Lower leg skin (tissue), 3 donors: ENCODE measurements around the gene KLK13.

Experiments
- POLR2A ChIP-seq, 2 donors: fragments of 450-650 bp; IDR thresholded peaks; one replicate each; pipeline ENCODE4 v1.6.1; 2016 to 2017; ENCODE audit warnings: antibody characterized with exemption in 2 of 2, mild to moderate bottlenecking in 1 of 2, moderate library complexity in 1 of 2
- TF ChIP-seq, protein P1 (sequence below), 3 donors: fragments of 450-650 bp; IDR thresholded peaks; one replicate each; pipeline ENCODE4 v1.5.1; 2016; ENCODE audit warnings: antibody characterized with exemption in 3 of 3, mild to moderate bottlenecking in 3 of 3, moderate library complexity in 2 of 3

DNA sequence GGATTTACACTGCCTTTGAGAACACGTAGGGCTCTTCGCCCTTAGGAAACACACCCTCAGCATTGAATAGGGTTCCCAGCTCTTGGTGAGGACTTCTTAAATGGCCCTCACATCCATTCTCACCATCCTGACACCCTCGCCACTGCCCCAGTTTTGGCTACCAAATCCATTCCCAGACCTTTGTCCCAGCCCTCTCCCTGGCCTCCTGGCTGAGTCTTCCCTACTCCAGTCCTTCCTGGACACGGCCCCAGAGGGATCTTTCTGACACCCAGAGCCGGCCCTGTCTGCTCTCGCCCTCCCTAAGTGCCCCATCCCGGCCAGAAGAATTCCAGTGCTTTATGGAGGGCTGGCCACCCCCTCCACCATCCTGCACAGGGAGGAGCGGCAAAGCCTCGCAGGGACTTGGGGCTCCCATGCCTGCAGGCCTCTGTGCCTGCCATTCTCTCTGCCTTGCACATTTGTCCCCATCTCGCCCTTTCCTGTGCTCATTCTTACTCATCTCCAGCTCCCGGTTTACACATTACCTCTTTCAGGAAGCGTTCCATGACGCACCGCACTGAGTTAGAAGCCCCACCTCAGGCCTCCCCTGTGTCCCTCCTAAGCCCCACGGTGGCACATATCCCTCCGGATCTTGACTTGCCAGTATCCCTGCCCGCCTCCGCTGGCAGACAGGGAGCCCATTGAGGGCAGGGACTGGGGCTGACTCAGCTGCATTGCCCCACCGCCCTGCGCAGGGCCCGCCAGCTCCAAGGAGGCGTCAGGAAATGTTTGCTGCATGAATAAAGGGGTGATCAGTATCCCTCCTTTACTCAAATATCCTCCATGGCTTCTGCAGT lies 28.8 kb upstream of the KLK13 start:
- TF ChIP-seq, protein P1, sequence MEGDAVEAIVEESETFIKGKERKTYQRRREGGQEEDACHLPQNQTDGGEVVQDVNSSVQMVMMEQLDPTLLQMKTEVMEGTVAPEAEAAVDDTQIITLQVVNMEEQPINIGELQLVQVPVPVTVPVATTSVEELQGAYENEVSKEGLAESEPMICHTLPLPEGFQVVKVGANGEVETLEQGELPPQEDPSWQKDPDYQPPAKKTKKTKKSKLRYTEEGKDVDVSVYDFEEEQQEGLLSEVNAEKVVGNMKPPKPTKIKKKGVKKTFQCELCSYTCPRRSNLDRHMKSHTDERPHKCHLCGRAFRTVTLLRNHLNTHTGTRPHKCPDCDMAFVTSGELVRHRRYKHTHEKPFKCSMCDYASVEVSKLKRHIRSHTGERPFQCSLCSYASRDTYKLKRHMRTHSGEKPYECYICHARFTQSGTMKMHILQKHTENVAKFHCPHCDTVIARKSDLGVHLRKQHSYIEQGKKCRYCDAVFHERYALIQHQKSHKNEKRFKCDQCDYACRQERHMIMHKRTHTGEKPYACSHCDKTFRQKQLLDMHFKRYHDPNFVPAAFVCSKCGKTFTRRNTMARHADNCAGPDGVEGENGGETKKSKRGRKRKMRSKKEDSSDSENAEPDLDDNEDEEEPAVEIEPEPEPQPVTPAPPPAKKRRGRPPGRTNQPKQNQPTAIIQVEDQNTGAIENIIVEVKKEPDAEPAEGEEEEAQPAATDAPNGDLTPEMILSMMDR (IDR thresholded peaks at IDR 0.05) = no peak
- TF ChIP-seq POLR2A (IDR thresholded peaks at IDR 0.05) = no peak
